Measurements from ENCODE around the gene GBGT1.

GBGT1 gene

DNA sequence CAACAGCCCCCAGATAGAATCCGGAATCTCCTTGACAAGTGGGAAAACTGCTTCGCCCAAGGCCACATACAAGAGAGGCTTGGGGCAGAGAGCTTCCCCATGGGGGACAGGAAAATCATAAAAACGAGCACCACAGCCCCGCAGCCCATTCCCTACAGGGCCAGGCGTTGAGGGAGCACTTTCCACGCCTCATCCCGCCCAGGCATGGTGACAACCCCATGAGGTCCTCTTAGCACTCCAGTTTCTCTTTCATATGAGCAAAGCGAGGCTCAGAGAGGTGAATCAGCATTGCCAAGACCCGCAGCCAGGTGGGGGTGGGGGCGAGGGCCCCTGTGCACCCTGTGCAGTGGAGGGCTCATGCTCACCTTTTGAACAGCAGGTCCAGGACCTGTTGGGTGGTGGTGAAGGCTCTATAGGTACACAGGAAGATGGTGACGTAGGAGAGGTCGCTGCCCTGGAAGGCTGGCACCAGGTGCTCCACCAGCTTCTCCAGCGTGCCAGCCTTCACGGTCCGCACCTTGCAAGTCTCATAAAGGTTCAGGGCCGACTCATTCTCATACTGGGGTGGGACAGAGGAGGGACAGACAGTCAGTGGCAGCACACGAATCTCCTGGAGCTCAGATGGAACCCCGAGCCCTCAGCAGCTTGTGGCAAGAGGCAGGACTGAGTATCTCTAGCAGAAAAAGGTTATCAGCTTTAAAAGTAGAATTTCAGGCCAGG, 53.6 kb downstream of the GBGT1 start:
- in situ Hi-C loops (cut with MboI; ENCODE audit: low pct_unique_long_range_greater_than_20kb, low sequenced_read_pairs, unreplicated experiment): no loop called here
- TF ChIP-seq, protein P1, sequence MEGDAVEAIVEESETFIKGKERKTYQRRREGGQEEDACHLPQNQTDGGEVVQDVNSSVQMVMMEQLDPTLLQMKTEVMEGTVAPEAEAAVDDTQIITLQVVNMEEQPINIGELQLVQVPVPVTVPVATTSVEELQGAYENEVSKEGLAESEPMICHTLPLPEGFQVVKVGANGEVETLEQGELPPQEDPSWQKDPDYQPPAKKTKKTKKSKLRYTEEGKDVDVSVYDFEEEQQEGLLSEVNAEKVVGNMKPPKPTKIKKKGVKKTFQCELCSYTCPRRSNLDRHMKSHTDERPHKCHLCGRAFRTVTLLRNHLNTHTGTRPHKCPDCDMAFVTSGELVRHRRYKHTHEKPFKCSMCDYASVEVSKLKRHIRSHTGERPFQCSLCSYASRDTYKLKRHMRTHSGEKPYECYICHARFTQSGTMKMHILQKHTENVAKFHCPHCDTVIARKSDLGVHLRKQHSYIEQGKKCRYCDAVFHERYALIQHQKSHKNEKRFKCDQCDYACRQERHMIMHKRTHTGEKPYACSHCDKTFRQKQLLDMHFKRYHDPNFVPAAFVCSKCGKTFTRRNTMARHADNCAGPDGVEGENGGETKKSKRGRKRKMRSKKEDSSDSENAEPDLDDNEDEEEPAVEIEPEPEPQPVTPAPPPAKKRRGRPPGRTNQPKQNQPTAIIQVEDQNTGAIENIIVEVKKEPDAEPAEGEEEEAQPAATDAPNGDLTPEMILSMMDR (IDR thresholded peaks at IDR 0.05; ENCODE audit: extremely low read depth, insufficient read depth, missing control alignments): no peak
- DNase-seq (ENCODE audit: low spot score): no peak

DNA sequence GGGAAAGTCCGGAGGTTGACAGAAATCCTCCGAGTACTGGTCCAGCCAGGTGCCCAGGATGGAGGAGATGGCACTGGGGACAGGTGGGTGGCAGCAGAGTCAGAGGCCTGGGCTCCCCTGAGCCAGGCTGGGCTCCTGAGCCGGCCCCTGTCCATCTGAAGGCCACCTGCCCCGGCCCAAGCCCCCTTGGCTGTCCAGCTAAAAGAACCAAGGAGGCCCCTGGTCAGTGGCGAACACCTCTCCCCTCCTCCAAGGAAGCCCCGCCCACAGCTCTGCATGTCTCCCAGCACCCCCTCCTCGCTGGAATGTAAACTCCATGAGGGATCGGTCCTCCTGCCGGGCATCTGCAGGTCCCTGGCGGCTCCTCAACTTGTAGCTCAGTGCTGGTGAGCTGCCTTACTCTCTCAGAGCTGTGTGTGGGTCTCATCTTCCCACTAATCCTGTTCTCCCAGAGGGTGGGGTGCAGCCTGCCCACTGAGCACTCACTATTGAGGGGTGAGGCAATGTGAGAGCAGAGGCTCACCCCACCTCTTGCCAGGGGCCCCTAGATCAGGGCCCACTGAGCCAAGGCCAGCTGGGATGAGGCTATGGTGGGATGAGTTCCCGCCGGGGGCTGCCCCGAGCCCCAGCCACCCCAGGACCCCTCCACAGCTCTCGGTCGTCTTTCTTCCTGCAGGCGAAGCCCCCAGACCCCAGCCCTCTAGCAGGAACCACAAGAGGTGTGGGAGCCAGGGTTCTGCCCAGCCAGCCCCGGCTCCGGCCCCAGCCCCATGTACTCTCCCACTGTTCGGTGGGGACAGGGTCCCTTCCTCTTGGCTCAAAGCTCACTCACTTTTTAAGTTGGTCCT, 54.7 kb downstream of the GBGT1 start:
- in situ Hi-C loops (cut with MboI; ENCODE audit: low pct_unique_long_range_greater_than_20kb, low sequenced_read_pairs, unreplicated experiment): no loop called here
- TF ChIP-seq, protein P1 (IDR thresholded peaks at IDR 0.05; ENCODE audit: extremely low read depth, insufficient read depth, missing control alignments): no peak
- no peak for DNase-seq (ENCODE audit: low spot score)

DNA sequence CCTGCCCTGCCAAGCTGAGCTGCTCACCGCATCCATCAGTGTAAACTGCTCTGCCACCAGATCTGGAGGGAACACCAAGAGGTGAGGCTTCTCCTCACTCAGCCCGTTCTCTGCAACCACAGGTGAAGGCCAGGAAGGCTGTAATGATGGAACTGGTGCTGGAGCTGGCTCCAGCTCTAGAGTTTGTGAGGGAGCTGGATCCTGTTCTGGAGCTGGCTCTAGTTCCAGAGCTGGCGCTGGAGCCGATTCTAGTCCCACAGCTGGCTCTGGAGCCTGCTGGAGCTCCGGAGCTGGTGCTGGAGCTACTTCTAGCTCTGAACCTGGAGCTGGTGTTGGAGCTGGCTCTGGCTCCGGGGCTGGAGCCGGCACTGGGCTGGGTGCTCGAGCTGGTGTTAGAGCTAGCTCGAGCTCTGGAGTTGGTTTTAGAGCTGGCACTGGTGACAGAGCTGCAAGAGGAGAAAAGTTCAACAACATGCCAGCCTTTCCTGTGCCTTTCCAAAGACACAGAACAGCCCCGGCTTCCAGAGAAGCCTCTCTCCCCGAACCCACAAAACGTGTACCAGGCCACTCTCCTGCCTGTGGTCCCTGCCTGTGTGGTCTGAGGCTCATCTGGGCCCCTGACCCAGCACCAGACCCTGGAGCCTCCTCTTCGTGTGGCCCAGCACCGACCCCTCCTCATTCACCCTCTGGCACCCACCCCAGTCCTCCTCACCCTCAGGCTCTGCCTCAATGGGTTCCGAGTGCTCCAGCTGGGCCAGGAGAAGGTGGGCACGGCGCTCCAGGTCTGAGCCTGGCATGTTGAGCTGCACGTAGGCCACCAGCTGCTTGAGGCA, 55.5 kb downstream of the GBGT1 start:
- DNase-seq (ENCODE audit: low spot score): no peak
- in situ Hi-C loops (cut with MboI; ENCODE audit: low pct_unique_long_range_greater_than_20kb, low sequenced_read_pairs, unreplicated experiment): no loop called here
- TF ChIP-seq, protein P1 (IDR thresholded peaks at IDR 0.05; ENCODE audit: extremely low read depth, insufficient read depth, missing control alignments): no peak

DNA sequence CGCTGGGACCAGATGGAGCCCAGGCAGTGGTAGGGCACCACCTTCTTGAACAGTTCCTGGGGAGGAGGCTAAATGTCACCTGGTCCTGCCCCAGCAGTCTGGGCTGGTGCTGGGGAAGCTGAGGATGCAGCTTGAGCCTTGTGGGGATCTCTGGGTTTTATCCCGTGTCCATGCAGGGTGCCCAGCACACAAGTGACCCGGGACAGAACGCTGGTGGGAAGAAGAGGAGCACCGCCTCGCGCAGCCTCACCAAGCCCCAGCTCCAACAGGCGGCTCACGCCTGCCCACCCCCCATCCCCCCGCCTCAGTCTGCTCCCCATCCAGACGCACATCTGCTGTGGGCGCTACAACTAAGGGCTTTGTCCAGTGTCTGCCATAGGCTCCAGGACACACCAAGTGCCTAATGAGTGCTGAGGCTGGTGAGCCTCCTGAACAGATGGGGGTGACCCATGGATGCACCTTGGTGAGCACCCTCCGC, 56.4 kb downstream of the GBGT1 start:
- DNase-seq (ENCODE audit: low spot score): no peak
- in situ Hi-C loops (cut with MboI; ENCODE audit: low pct_unique_long_range_greater_than_20kb, low sequenced_read_pairs, unreplicated experiment): no loop called here
- TF ChIP-seq, protein P1 (IDR thresholded peaks at IDR 0.05; ENCODE audit: extremely low read depth, insufficient read depth, missing control alignments): no peak

DNA sequence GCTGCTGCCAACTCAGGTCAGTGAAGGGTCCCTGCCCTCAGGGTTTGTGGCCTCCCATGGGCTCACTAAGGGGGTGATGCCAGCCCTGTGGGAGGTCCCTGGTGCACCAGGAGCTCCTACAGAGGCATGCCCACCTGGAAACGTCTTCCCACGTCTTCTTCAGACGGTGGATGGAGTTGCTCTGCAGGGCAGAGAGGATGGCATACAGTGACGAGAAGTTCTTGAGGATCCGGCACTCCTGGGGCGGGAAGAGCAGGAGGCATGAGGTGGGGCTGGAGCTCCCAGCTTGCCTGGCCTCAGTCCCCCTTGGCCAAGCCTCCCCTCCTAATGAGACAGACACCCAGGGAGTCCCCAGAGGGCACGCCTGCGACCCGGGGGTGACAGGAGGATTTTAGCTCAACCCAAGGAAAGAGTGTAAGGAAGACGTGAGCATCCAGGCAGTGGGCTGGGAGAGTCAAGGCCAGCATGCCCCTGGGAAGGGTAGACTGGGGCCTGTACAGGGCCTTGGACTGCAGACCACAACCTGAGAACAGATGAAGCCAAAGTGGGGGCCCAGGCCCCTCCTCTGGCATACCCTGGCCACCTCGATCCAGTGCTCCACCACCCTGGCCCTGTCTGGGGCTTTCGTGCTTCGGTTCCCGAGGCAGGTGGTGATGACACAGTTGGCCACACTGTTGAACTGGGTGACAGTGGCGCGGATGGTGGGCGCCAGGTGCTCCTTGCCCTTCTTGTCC, 57.0 kb downstream of the GBGT1 start:
- TF ChIP-seq, protein P1 (IDR thresholded peaks at IDR 0.05; ENCODE audit: extremely low read depth, insufficient read depth, missing control alignments): no peak
- no peak for DNase-seq (ENCODE audit: low spot score)
- in situ Hi-C loops (cut with MboI; ENCODE audit: low pct_unique_long_range_greater_than_20kb, low sequenced_read_pairs, unreplicated experiment): no loop called here

DNA sequence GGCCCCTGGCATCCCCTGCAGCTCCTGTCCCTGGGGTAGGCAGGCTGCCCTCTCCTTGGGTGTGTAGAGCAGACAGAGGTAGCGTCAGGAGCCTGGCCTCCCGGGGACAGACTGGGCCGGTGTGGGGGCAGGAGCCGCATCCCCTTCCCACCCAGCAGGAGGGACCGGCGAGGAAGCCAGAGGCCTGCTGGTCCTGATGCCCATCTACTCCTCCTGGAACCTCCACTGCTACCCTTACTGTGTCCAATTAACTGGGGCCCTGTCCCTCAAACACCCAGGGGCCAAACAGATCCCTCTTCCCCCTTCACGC, 58.3 kb downstream of the GBGT1 start:
- DNase-seq (ENCODE audit: low spot score): no peak
- in situ Hi-C loops (cut with MboI; ENCODE audit: low pct_unique_long_range_greater_than_20kb, low sequenced_read_pairs, unreplicated experiment): no loop called here
- TF ChIP-seq, protein P1 (IDR thresholded peaks at IDR 0.05; ENCODE audit: extremely low read depth, insufficient read depth, missing control alignments): no peak

Data from GM13977 (cell line).